ENCODE measurements around the gene KRT16. TPM values are rescaled to one million over a fixed set of nuclear protein-coding genes. Genes with fewer than 3 reads are reported as not detected.

The KRT16 gene
- total and polyA plus RNA-seq, 2 donors (not counting 1 experiment from before 2014, with no cell fraction given) = not detected

- Histone ChIP-seq H3K27ac (ENCODE audit: low read length in 2 of 2) (no peak overlapping the region), H3K9me3 (ENCODE audit: control extremely low read depth in 1 of 3, control insufficient read depth in 2 of 3, insufficient read depth in 1 of 3, low read length in 2 of 3) (no peaks in the 10 kb centered on the region), H3K4me3 (ENCODE audit: control extremely low read depth in 1 of 5, extremely low read depth in 1 of 5, insufficient read depth in 1 of 5, low read depth in 2 of 5, low read length in 4 of 5) (no peak overlapping the region), H4K20me1 (ENCODE audit: control insufficient read depth, insufficient read depth, low read length, poor library complexity, severe bottlenecking) (no peaks in the 10 kb centered on the region), H2AFZ (ENCODE audit: insufficient read depth, low read depth, low read length, poor library complexity, severe bottlenecking) (no peak overlapping the region), H3K9ac (ENCODE audit: low read length) (no peak overlapping the region), H3K79me2 (ENCODE audit: control insufficient read depth, insufficient read depth, low read length) (no peaks in the 10 kb centered on the region), H3K27me3 (replicated peaks in 1 of 4; ENCODE audit: control extremely low read depth in 1 of 4, control insufficient read depth in 3 of 4, insufficient read depth in 4 of 4, low read length in 3 of 4) (no peaks in the 10 kb centered on the region), H3K36me3 (replicated peaks in 1 of 2; ENCODE audit: control extremely low read depth in 1 of 2, control insufficient read depth in 1 of 2, extremely low read depth in 1 of 2, insufficient read depth in 2 of 2, low read length in 1 of 2) (no peaks in the 10 kb centered on the region), H3K4me1 (ENCODE audit: control insufficient read depth in 2 of 2, insufficient read depth in 2 of 2, low read length in 2 of 2) (peaks cover 0 to 5% of the 10 kb centered on the region in 2 donors), H3K4me2 (replicated peaks; ENCODE audit: low read depth, low read length, poor library complexity, severe bottlenecking) (no peak overlapping the region)
- Mint-ChIP-seq H3K4me1 (peaks cover 2% of the 10 kb centered on the region), H3K4me3 (no peak overlapping the region), H3K27me3 (no peaks in the 10 kb centered on the region), H3K27ac (no peak overlapping the region), H3K9me3 (ENCODE audit: insufficient read depth) (no peaks in the 10 kb centered on the region)
- intact Hi-C loops (cut with micrococcal nuclease) = no loop called here
- ChIA-PET CTCF (interaction anchor here (0.9 to 1.9 kb wide), 3 partner anchors 9 to 802 kb away, joined by 3 to 10 read pairs (median 3); no protein-coding TSS in a partner anchor), POLR2A (interaction anchor here (0.8 kb wide), 1 partner anchor 168 kb away, joined by 3 read pairs; the partner anchor contains the start of gene KRT36)
- WGBS (ENCODE audit: insufficient coverage) = 88% methylated on average over 11 of the region's 12 CpGs
- TF ChIP-seq CTCF (IDR thresholded peaks at IDR 0.05) (no peak), EZH2 (IDR thresholded peaks at IDR 0.05; ENCODE audit: borderline replicate concordance, insufficient read depth, low read depth, low read length, poor library complexity, severe bottlenecking) (no peak)
- DNase-seq (no peak), ATAC-seq (ENCODE audit: low read depth) (no peak)
These were observed 45.4 kb upstream of the KRT16 start for GRCh38 chr17:41657936-41658335.

- H3K27ac ChIP-seq (ENCODE audit: low read length in 2 of 2) = no peak overlapping the region
- H3K9ac ChIP-seq (ENCODE audit: low read length) = no peak overlapping the region
- CTCF ChIA-PET = interaction anchor here (1.9 kb wide), 1 partner anchor 8 kb away, joined by 10 read pairs; no protein-coding TSS in a partner anchor
- H4K20me1 ChIP-seq (ENCODE audit: control insufficient read depth, insufficient read depth, low read length, poor library complexity, severe bottlenecking) = no peaks in the 10 kb centered on the region
- no peak overlapping the region for H2AFZ ChIP-seq (ENCODE audit: insufficient read depth, low read depth, low read length, poor library complexity, severe bottlenecking)
- Mint-ChIP-seq H3K4me1 (no peaks in the 10 kb centered on the region), H3K9me3 (ENCODE audit: insufficient read depth) (no peaks in the 10 kb centered on the region), H3K27ac (no peak overlapping the region), H3K4me3 (no peak overlapping the region), H3K27me3 (no peaks in the 10 kb centered on the region)
- no peak for DNase-seq
- 34% methylated on average over 16 of the region's 16 CpGs for WGBS (ENCODE audit: insufficient coverage)
- no peak overlapping the region for H3K4me2 ChIP-seq (replicated peaks; ENCODE audit: low read depth, low read length, poor library complexity, severe bottlenecking)
- no peaks in the 10 kb centered on the region for H3K4me1 ChIP-seq (ENCODE audit: control insufficient read depth in 2 of 2, insufficient read depth in 2 of 2, low read length in 2 of 2)
- no peaks in the 10 kb centered on the region for H3K9me3 ChIP-seq (ENCODE audit: control extremely low read depth in 1 of 3, control insufficient read depth in 2 of 3, insufficient read depth in 1 of 3, low read length in 2 of 3)
- no peaks in the 10 kb centered on the region for H3K79me2 ChIP-seq (ENCODE audit: control insufficient read depth, insufficient read depth, low read length)
- H3K27me3 ChIP-seq (replicated peaks in 1 of 4; ENCODE audit: control extremely low read depth in 1 of 4, control insufficient read depth in 3 of 4, insufficient read depth in 4 of 4, low read length in 3 of 4) = no peaks in the 10 kb centered on the region
- no peak overlapping the region for H3K4me3 ChIP-seq (ENCODE audit: control extremely low read depth in 1 of 5, extremely low read depth in 1 of 5, insufficient read depth in 1 of 5, low read depth in 2 of 5, low read length in 4 of 5)
- no peak for TF ChIP-seq EZH2 (IDR thresholded peaks at IDR 0.05; ENCODE audit: borderline replicate concordance, insufficient read depth, low read depth, low read length, poor library complexity, severe bottlenecking)
- TF ChIP-seq CTCF (IDR thresholded peaks at IDR 0.05) = no peak
- H3K36me3 ChIP-seq (replicated peaks in 1 of 2; ENCODE audit: control extremely low read depth in 1 of 2, control insufficient read depth in 1 of 2, extremely low read depth in 1 of 2, insufficient read depth in 2 of 2, low read length in 1 of 2) = no peaks in the 10 kb centered on the region
- intact Hi-C loops (cut with micrococcal nuclease) = no loop called here
- POLR2A ChIA-PET = no interaction called here
- no peak for ATAC-seq (ENCODE audit: low read depth)
These were observed 44.7 kb upstream of the KRT16 start for GRCh38 chr17:41657176-41657754.

Data from B cell (primary cell).